Suprapubic skin (tissue), 4 donors: ENCODE data around the gene INPP4B. TPM values are rescaled to one million over a fixed set of nuclear protein-coding genes. Genes with fewer than 3 reads are reported as not detected.

Source experiments
- DNase-seq, 2 donors: peaks; one replicate each; pipeline ENCODE4 v3.0.0-alpha.2; 2019; ENCODE audit warnings: low spot score in 2 of 2
- H3K27ac ChIP-seq: fragments of 200-600 bp; sonication (generic); one replicate; pipeline ENCODE4 v1.5.1; 2019
- H3K27me3 ChIP-seq: fragments of 200-600 bp; sonication (generic); one replicate; pipeline ENCODE4 v1.5.1; 2019
- H3K36me3 ChIP-seq: fragments of 200-600 bp; sonication (generic); one replicate; pipeline ENCODE4 v1.5.1; 2019
- H3K4me1 ChIP-seq: fragments of 200-600 bp; sonication (generic); one replicate; pipeline ENCODE4 v1.5.1; 2019
- H3K4me3 ChIP-seq: fragments of 200-600 bp; sonication (generic); one replicate; pipeline ENCODE4 v1.5.1; 2019; ENCODE audit warnings: mild to moderate bottlenecking
- H3K9me3 ChIP-seq: fragments of 200-600 bp; sonication (generic); one replicate; pipeline ENCODE4 v1.5.1; 2019
- CTCF ChIP-seq, 2 donors: fragments of 200-600 bp in 1 of 2; fragments of 450-650 bp in 1 of 2; sonication (generic) in 1 of 2; IDR thresholded peaks; one replicate each; pipeline ENCODE4 v1.5.1; 2016 to 2019; ENCODE audit warnings: antibody characterized with exemption in 2 of 2, mild to moderate bottlenecking in 1 of 2, moderate library complexity in 1 of 2
- EP300 ChIP-seq: sonication (generic); formaldehyde crosslinking; IDR thresholded peaks from one replicate; pipeline ENCODE4 v1.6.1; 2017; ENCODE audit warnings: antibody characterized with exemption
- POLR2A ChIP-seq, 2 donors: fragments of 450-650 bp; IDR thresholded peaks; one replicate each; pipeline ENCODE4 v1.6.1; 2017; ENCODE audit warnings: antibody characterized with exemption in 2 of 2, mild to moderate bottlenecking in 2 of 2, moderate library complexity in 2 of 2
- POLR2AphosphoS5 ChIP-seq, 3 donors: sonication (generic); formaldehyde crosslinking; IDR thresholded peaks; one replicate each; pipeline ENCODE4 v1.6.1; 2017; ENCODE audit warnings: antibody characterized with exemption in 3 of 3
- WGBS: methylation state at CpG from one replicate; pipeline ENCODE4 v1.1.5; 2018; 5-methylcytosine and 5-hydroxymethylcytosine counted together
- total RNA-seq, 4 donors: library from RNA; depleted of rRNA; stranded (reverse); fragments of >200 nt; gene quantifications; one replicate each; pipeline ENCODE4 v1.1.0, GENCODE V29; 2016

The INPP4B gene
- total RNA-seq, 4 donors from 2014 or later = 12.4 to 27.4 (median 17.4) TPM

DNA sequence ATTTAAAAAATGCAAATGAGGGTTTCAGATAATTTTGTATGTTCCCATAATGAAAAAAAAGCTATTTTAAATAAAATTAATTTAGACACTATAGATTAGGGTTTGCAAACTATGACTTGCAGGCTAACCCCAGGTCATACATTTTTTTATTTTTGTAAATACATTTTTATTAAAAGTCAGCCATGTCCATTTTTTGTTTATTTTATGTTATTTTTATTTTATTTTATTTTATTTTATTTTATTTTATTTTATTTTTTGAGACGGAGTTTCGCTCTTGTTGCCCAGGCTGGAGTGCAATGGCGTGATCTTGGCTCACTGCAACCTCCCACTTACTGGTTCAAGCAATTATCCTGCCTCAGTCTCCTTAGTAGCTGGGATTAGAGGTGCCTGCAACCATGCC, 749.1 kb downstream of the INPP4B start:
- peaks cover 8% of the 10 kb centered on the region for H3K4me1 ChIP-seq
- H3K27me3 ChIP-seq = no peaks in the 10 kb centered on the region
- DNase-seq = no peak
- H3K27ac ChIP-seq = no peak overlapping the region
- H3K4me3 ChIP-seq = no peak overlapping the region
- H3K36me3 ChIP-seq = no peaks in the 10 kb centered on the region
- WGBS = 97% methylated on average over 3 of the region's 3 CpGs
- TF ChIP-seq POLR2A (IDR thresholded peaks at IDR 0.05) (no peak), EP300 (no peak), CTCF (IDR thresholded peaks at IDR 0.05) (no peak), POLR2AphosphoS5 (IDR thresholded peaks at IDR 0.05) (no peak)
- H3K9me3 ChIP-seq = no peaks in the 10 kb centered on the region

- Histone ChIP-seq H3K4me3 (no peak overlapping the region), H3K36me3 (no peaks in the 10 kb centered on the region), H3K9me3 (no peaks in the 10 kb centered on the region), H3K27me3 (no peaks in the 10 kb centered on the region), H3K27ac (no peak overlapping the region), H3K4me1 (peaks cover 13% of the 10 kb centered on the region)
- TF ChIP-seq EP300 (no peak), POLR2AphosphoS5 (IDR thresholded peaks at IDR 0.05) (no peak), CTCF (IDR thresholded peaks at IDR 0.05) (no peak), POLR2A (IDR thresholded peaks at IDR 0.05) (no peak)
- no peak for DNase-seq
- 30% methylated on average over 3 of the region's 3 CpGs for WGBS
Measured at GRCh38 chr4:142095886-142096605, 750.1 kb downstream of the INPP4B start.

DNA sequence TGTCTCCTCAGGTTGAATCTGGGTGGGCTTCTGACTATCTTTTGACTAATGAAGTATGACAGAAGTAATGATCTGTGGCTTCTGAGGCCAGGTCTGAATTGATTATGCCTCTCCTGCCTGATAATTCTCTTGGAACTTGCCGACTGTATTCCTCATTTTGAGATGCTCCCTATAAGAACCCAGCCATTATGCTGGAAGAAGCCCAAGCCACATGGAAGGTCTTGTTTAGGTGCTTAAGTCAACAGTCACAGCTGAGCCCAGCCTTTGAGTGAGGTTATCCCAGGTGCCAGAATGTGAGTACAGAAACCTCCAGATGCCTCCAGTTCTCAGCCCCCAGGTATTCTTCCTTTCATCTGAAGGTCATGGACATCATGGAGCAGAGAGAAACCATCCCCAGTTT, 753.2 kb downstream of the INPP4B start:
- no peaks in the 10 kb centered on the region for H3K36me3 ChIP-seq
- no peak overlapping the region for H3K4me3 ChIP-seq
- H3K27me3 ChIP-seq = no peaks in the 10 kb centered on the region
- WGBS = 76% methylated on average over 1 of the region's 1 CpG
- peaks cover 27% of the 10 kb centered on the region for H3K4me1 ChIP-seq
- DNase-seq = no peak
- H3K27ac ChIP-seq = no peak overlapping the region
- TF ChIP-seq POLR2AphosphoS5 (IDR thresholded peaks at IDR 0.05) (no peak), EP300 (no peak), CTCF (IDR thresholded peaks at IDR 0.05) (no peak), POLR2A (IDR thresholded peaks at IDR 0.05) (no peak)
- no peaks in the 10 kb centered on the region for H3K9me3 ChIP-seq

DNA sequence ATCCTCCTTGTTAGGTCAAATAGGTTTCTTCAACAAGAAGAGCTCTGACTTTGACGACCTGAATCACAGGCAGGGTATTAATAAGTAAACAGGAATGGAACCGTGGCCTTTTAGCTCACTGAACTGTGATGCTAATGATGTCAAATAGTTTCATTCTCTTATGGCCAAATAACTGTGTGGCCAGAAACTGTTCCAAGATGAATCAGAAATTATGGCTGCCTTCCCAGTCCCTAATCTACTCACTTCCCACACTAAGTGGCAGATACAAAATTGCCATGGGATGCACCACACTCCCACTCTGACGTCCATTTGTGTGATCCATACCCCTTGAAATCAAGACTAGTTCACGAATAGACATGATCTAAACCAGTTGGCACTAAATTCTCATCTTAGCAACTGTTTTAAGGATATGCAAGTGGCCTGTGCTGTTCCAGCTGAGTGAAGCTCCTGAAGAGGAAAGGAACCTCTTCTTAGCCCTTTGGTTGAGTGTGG, 754.4 kb downstream of the INPP4B start:
- WGBS = 36% methylated on average over 4 of the region's 4 CpGs
- peaks cover 26% of the 10 kb centered on the region for H3K4me1 ChIP-seq
- no peak for DNase-seq
- peak overlapping the region; percentile 86 for H3K27ac ChIP-seq
- no peaks in the 10 kb centered on the region for H3K27me3 ChIP-seq
- no peak overlapping the region for H3K4me3 ChIP-seq
- TF ChIP-seq POLR2A (IDR thresholded peaks at IDR 0.05) = no peak
- no peak for TF ChIP-seq EP300
- no peak for TF ChIP-seq POLR2AphosphoS5 (IDR thresholded peaks at IDR 0.05)
- TF ChIP-seq CTCF (IDR thresholded peaks at IDR 0.05) = no peak
- H3K9me3 ChIP-seq = no peaks in the 10 kb centered on the region
- no peaks in the 10 kb centered on the region for H3K36me3 ChIP-seq

DNA sequence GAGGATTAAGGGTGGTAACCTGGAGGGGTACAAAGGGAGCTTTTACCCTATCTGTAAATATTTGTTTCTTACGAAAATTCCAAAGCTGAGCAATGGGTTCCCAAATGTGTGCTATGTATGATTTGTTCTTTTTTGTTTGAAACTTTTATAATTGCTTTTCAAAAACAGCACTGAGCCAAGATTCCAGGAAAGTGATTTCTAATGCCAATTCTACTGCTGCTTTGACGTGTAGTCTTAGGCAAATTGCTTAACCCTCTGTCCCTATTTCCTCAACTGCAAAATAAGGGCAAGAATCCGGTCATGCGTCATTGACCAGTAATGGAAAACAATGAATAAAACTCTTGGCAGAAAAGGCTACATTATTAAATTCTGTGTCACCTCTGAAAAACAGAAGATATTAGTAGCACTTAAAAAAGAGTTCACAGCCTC, 755.0 kb downstream of the INPP4B start:
- WGBS = 38% methylated on average over 4 of the region's 4 CpGs
- H3K4me3 ChIP-seq = no peak overlapping the region
- H3K27ac ChIP-seq = peak overlapping the region; percentile 86
- H3K9me3 ChIP-seq = no peaks in the 10 kb centered on the region
- TF ChIP-seq EP300 = no peak
- TF ChIP-seq POLR2A (IDR thresholded peaks at IDR 0.05) = no peak
- TF ChIP-seq POLR2AphosphoS5 (IDR thresholded peaks at IDR 0.05) = peak in 1 of 3 donors; percentile 52
- H3K27me3 ChIP-seq = no peaks in the 10 kb centered on the region
- DNase-seq = no peak
- H3K4me1 ChIP-seq = peaks cover 20% of the 10 kb centered on the region
- no peaks in the 10 kb centered on the region for H3K36me3 ChIP-seq
